GM12891 (cell line): ENCODE results near the gene TMEM44.

Source experiments
- POLR2AphosphoS5 ChIP-seq: IDR thresholded peaks from 2 replicates; pipeline ENCODE4 v1.6.1; 2011; ENCODE audit warnings: low read depth, low read length, control low read depth
- POU2F2 ChIP-seq: IDR thresholded peaks from 2 replicates; pipeline ENCODE4 v1.6.1; 2011; ENCODE audit warnings: low read depth, mild to moderate bottlenecking, control low read depth, low read length, moderate library complexity
- SPI1 ChIP-seq: IDR thresholded peaks from 2 replicates; pipeline ENCODE4 v1.6.1; 2011; ENCODE audit warnings: low read depth, low read length, control low read depth

GRCh38 chr3:194619741-194620140 lies 13.5 kb downstream of the TMEM44 start:
- TF ChIP-seq POU2F2, result no peak
- TF ChIP-seq POLR2AphosphoS5, result no peak
- TF ChIP-seq SPI1, result no peak
